A673 (cell line): ENCODE results near the gene MRPS12. TPM values are rescaled to one million over a fixed set of nuclear protein-coding genes. Genes with fewer than 3 reads are reported as not detected.

Source experiments
- BruUV-seq: library from RNA; stranded (reverse); fragments of 400-500 nt; replicated peaks from 2 replicates; lab custom pipeline; 2021; lab: Mats Ljungman, UMichigan
- CTCF ChIA-PET: fragments of 300-600 bp; sonication (Branson Sonifier 250); formaldehyde crosslinking; loops from one replicate; lab custom pipeline; 2022; ENCODE audit warnings: antibody characterized with exemption; lab: Charles Lee
- POLR2A ChIA-PET: fragments of 300-600 bp; sonication (Branson Sonifier 250); formaldehyde crosslinking; loops from one replicate; lab custom pipeline; 2022; ENCODE audit warnings: antibody characterized with exemption; ENCODE audit not compliant: low non-redundant PET; lab: Charles Lee
- DNase-seq: peaks from one replicate; pipeline ENCODE4 v3.0.0-alpha.2; 2015; ENCODE audit warnings: low spot score
- H3K27ac ChIP-seq: fragments of 200-600 bp; sonication (generic); 2 replicates; pipeline ENCODE4 v1.5.1; 2016; ENCODE audit warnings: mixed run types, low read depth, mild to moderate bottlenecking, mixed read lengths, antibody characterized with exemption, low read length; ENCODE audit not compliant: poor library complexity, severe bottlenecking
- H3K27me3 ChIP-seq: fragments of 200-600 bp; sonication (generic); replicated peaks from 2 replicates; pipeline ENCODE4 v1.6.1; 2017; ENCODE audit warnings: mixed run types, low read depth, mild to moderate bottlenecking, mixed read lengths, antibody characterized with exemption, low read length; ENCODE audit not compliant: insufficient read depth, poor library complexity
- H3K36me3 ChIP-seq: fragments of 200-600 bp; sonication (generic); 2 replicates; pipeline ENCODE4 v1.6.1; 2016; ENCODE audit warnings: mixed run types, mild to moderate bottlenecking, mixed read lengths, antibody characterized with exemption, low read length; ENCODE audit not compliant: insufficient read depth, poor library complexity, severe bottlenecking
- H3K4me1 ChIP-seq: fragments of 200-600 bp; sonication (generic); 2 replicates; pipeline ENCODE4 v1.6.1; 2017; ENCODE audit warnings: mixed run types, mild to moderate bottlenecking, mixed read lengths, antibody characterized with exemption, low read length; ENCODE audit not compliant: insufficient read depth, poor library complexity, severe bottlenecking
- H3K4me3 ChIP-seq: fragments of 200-600 bp; sonication (generic); 2 replicates; pipeline ENCODE4 v1.5.1; 2016; ENCODE audit warnings: low read depth, mixed run types, mild to moderate bottlenecking, mixed read lengths, low read length; ENCODE audit not compliant: poor library complexity, severe bottlenecking
- H3K9me3 ChIP-seq: fragments of 200-600 bp; sonication (generic); 2 replicates; pipeline ENCODE4 v1.6.1; 2016; ENCODE audit warnings: mixed run types, low read depth, mild to moderate bottlenecking, mixed read lengths, antibody characterized with exemption, low read length; ENCODE audit not compliant: poor library complexity, severe bottlenecking
- CTCF ChIP-seq: fragments of 300-800, 200-600 bp; sonication (generic); conservative IDR thresholded peaks from 2 replicates; pipeline ENCODE4 v1.5.1; 2017; ENCODE audit warnings: low read depth, mild to moderate bottlenecking, antibody characterized with exemption, low read length, moderate library complexity, mixed read lengths
- EZH2 ChIP-seq: fragments of 200-600 bp; sonication (generic); IDR thresholded peaks from 2 replicates; pipeline ENCODE4 v1.6.1; 2017; ENCODE audit warnings: borderline replicate concordance, low read depth, mild to moderate bottlenecking, mixed read lengths, antibody characterized with exemption, low read length; ENCODE audit not compliant: poor library complexity, severe bottlenecking
- intact Hi-C: fragments of 100-400 bp; cut with micrococcal nuclease; formaldehyde crosslinking; loops from one replicate; pipeline ENCODE4 v1.10.0; 2022; ENCODE audit not compliant: unreplicated experiment
- total RNA-seq: library from RNA; stranded (reverse); gene quantifications from 2 replicates; pipeline ENCODE4 v1.2.3, GENCODE V29; 2021

MRPS12 gene
- total RNA-seq, 1 experiment from 2014 or later: 81.9 TPM

- POLR2A ChIA-PET: interaction anchor here (0.6 kb wide), 1 partner anchor 282 kb away, joined by 4 read pairs; no protein-coding TSS in a partner anchor
- Histone ChIP-seq H3K27me3 (no peaks in the 10 kb centered on the region), H3K4me3 (peak overlapping the region; percentile 75), H3K9me3 (no peaks in the 10 kb centered on the region), H3K4me1 (peaks cover 14% of the 10 kb centered on the region), H3K27ac (peak overlapping the region; percentile 91), H3K36me3 (no peaks in the 10 kb centered on the region)
- no TSS peak for BruUV-seq
- CTCF ChIA-PET: interaction anchor here (0.6 to 1.1 kb wide), 6 partner anchors 13 to 844 kb away, joined by 3 to 8 read pairs (median 3); no protein-coding TSS in a partner anchor
- TF ChIP-seq EZH2 (no peak), CTCF (no peak)
- DNase-seq: peak; percentile 58
- intact Hi-C loops: loop anchor here (10.0 kb wide), 1 partner anchor 139 kb away; no protein-coding TSS in a partner anchor
These were observed 45.1 kb downstream of the MRPS12 start for GRCh38 chr19:38975861-38976271.

GRCh38 chr19:38977445-38978325, 46.9 kb downstream of the MRPS12 start:
- intact Hi-C loops: loop anchor here (10.0 kb wide), 1 partner anchor 137 kb away; no protein-coding TSS in a partner anchor
- Histone ChIP-seq H3K4me3 (no peak overlapping the region), H3K27me3 (no peaks in the 10 kb centered on the region), H3K4me1 (peaks cover 14% of the 10 kb centered on the region), H3K27ac (no peak overlapping the region), H3K36me3 (no peaks in the 10 kb centered on the region), H3K9me3 (no peaks in the 10 kb centered on the region)
- no peak for DNase-seq
- POLR2A ChIA-PET: no interaction called here
- CTCF ChIA-PET: interaction anchor here (1.0 kb wide), 1 partner anchor 15 kb away, joined by 3 read pairs; no protein-coding TSS in a partner anchor
- TF ChIP-seq EZH2: no peak
- TF ChIP-seq CTCF: no peak
- no TSS peak for BruUV-seq

- Histone ChIP-seq H3K9me3 (no peaks in the 10 kb centered on the region), H3K36me3 (no peaks in the 10 kb centered on the region), H3K4me1 (peaks cover 14% of the 10 kb centered on the region), H3K27ac (no peak overlapping the region), H3K27me3 (no peaks in the 10 kb centered on the region), H3K4me3 (no peak overlapping the region)
- no TSS peak for BruUV-seq
- ChIA-PET CTCF (no interaction called here), POLR2A (no interaction called here)
- DNase-seq: no peak
- intact Hi-C loops: loop anchor here (10.0 kb wide), 1 partner anchor 136 kb away; no protein-coding TSS in a partner anchor
- no peak for TF ChIP-seq CTCF
- no peak for TF ChIP-seq EZH2
These were observed 47.6 kb downstream of the MRPS12 start for GRCh38 chr19:38978326-38978689.
